Osteocyte (in vitro differentiated cells): ENCODE measurements around the gene DOC2B. TPM values are rescaled to one million over a fixed set of nuclear protein-coding genes. Genes with fewer than 3 reads are reported as not detected.

Experiments used
- DNase-seq: peaks from one replicate; pipeline ENCODE4 v3.0.0; 2021; ENCODE audit warnings: mixed read lengths; ENCODE audit not compliant: unreplicated experiment; ENCODE audit errors: extremely low spot score
- H3K27ac Mint-ChIP-seq: one replicate; pipeline ENCODE4 v1.8.0; 2021; ENCODE audit warnings: mild to moderate bottlenecking, mixed read lengths; ENCODE audit not compliant: unreplicated experiment
- H3K27me3 Mint-ChIP-seq: one replicate; pipeline ENCODE4 v1.8.0; 2021; ENCODE audit warnings: mixed read lengths; ENCODE audit not compliant: unreplicated experiment
- H3K36me3 Mint-ChIP-seq: one replicate; pipeline ENCODE4 v1.8.0; 2021; ENCODE audit warnings: mixed read lengths; ENCODE audit not compliant: unreplicated experiment
- H3K4me1 Mint-ChIP-seq: one replicate; pipeline ENCODE4 v1.8.0; 2021; ENCODE audit warnings: mixed read lengths; ENCODE audit not compliant: unreplicated experiment
- H3K4me3 Mint-ChIP-seq: one replicate; pipeline ENCODE4 v1.8.0; 2021; ENCODE audit warnings: mild to moderate bottlenecking, moderate library complexity, mixed read lengths; ENCODE audit not compliant: unreplicated experiment
- H3K9me3 Mint-ChIP-seq: one replicate; pipeline ENCODE4 v1.8.0; 2021; ENCODE audit warnings: mixed read lengths; ENCODE audit not compliant: unreplicated experiment
- total RNA-seq: library from RNA; stranded (reverse); gene quantifications from 2 replicates; pipeline ENCODE4 v1.2.1, GENCODE V29; 2021
- TF ChIP-seq, protein P1 (sequence below): fragments of 200-600 bp; sonication (generic); IDR thresholded peaks from 2 replicates; pipeline ENCODE4 v1.5.0; 2021; ENCODE audit warnings: antibody characterized with exemption, mild to moderate bottlenecking, moderate library complexity

DOC2B gene
- total RNA-seq, 1 donor from 2014 or later = not detected

GRCh38 chr17:197352-197751 lies 15.9 kb upstream of the DOC2B start:
- no peak for DNase-seq
- H3K36me3 Mint-ChIP-seq = peaks cover 3% of the 10 kb centered on the region
- TF ChIP-seq, protein P1, sequence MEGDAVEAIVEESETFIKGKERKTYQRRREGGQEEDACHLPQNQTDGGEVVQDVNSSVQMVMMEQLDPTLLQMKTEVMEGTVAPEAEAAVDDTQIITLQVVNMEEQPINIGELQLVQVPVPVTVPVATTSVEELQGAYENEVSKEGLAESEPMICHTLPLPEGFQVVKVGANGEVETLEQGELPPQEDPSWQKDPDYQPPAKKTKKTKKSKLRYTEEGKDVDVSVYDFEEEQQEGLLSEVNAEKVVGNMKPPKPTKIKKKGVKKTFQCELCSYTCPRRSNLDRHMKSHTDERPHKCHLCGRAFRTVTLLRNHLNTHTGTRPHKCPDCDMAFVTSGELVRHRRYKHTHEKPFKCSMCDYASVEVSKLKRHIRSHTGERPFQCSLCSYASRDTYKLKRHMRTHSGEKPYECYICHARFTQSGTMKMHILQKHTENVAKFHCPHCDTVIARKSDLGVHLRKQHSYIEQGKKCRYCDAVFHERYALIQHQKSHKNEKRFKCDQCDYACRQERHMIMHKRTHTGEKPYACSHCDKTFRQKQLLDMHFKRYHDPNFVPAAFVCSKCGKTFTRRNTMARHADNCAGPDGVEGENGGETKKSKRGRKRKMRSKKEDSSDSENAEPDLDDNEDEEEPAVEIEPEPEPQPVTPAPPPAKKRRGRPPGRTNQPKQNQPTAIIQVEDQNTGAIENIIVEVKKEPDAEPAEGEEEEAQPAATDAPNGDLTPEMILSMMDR = no peak
- no peaks in the 10 kb centered on the region for H3K9me3 Mint-ChIP-seq
- peaks cover 18% of the 10 kb centered on the region for H3K4me1 Mint-ChIP-seq
- H3K4me3 Mint-ChIP-seq = no peak overlapping the region
- H3K27ac Mint-ChIP-seq = no peak overlapping the region
- peaks cover 14% of the 10 kb centered on the region for H3K27me3 Mint-ChIP-seq

DNA sequence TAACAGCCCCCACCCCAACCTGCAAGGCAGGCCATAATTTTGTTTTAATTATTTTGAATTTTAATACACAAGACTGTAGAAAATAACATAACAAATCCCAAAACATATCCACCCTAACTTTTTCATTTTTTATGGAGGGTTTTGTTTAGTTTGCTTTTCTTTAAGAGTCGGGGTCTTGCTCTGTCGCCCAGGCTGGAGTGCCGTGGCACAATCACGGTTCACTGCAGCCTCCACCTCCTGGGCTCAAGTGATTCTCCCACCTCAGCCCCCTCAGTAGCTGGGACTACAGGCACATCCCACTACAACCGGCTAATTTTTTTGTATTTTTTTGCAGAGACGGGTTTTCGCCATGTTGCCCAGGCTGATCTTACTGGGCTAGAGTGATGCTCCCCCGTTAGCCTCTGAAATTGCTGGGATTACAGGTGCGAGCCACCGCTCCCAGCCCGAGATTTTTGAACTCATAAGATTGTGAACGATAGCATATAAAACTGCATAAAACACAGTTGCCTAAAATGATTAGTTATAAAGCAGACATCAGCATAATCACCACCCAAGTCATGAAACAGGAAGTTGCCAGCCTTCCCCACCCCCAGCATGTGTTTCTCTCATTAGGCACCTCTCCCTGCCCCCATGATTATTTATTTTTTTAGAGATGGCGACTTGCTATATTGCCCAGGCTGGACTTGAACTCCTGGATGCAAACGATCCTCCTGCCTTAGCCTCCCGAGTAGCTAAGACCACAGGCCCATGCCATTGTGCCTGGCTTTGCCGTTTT lies 13.6 kb upstream of the DOC2B start:
- peaks cover 17% of the 10 kb centered on the region for H3K27me3 Mint-ChIP-seq
- H3K4me1 Mint-ChIP-seq = peaks cover 13% of the 10 kb centered on the region
- H3K4me3 Mint-ChIP-seq = no peak overlapping the region
- no peak for DNase-seq
- no peak overlapping the region for H3K27ac Mint-ChIP-seq
- no peaks in the 10 kb centered on the region for H3K9me3 Mint-ChIP-seq
- peaks cover 3% of the 10 kb centered on the region for H3K36me3 Mint-ChIP-seq
- TF ChIP-seq, protein P1 = no peak

- H3K27me3 Mint-ChIP-seq = peaks cover 19% of the 10 kb centered on the region
- peaks cover 4% of the 10 kb centered on the region for H3K4me1 Mint-ChIP-seq
- H3K36me3 Mint-ChIP-seq = peaks cover 3% of the 10 kb centered on the region
- H3K9me3 Mint-ChIP-seq = no peaks in the 10 kb centered on the region
- H3K4me3 Mint-ChIP-seq = no peak overlapping the region
- TF ChIP-seq, protein P1 = no peak
- no peak overlapping the region for H3K27ac Mint-ChIP-seq
- DNase-seq = no peak
Observed at GRCh38 chr17:193841-194806, 12.7 kb upstream of the DOC2B start.

GRCh38 chr17:193426-193810 lies 12.0 kb upstream of the DOC2B start:
- Mint-ChIP-seq H3K4me1 (no peaks in the 10 kb centered on the region), H3K27me3 (peaks cover 21% of the 10 kb centered on the region), H3K9me3 (no peaks in the 10 kb centered on the region), H3K4me3 (no peak overlapping the region), H3K27ac (no peak overlapping the region), H3K36me3 (no peaks in the 10 kb centered on the region)
- TF ChIP-seq, protein P1 = no peak
- DNase-seq = no peak
